Measurements from ENCODE around the gene CDO1. TPM values are rescaled to one million over a fixed set of nuclear protein-coding genes. Genes with fewer than 3 reads are reported as not detected.
A peak's percentile ranks its signal among the peaks of the same experiment; 100 is the strongest.

Gene CDO1
- total and polyA plus RNA-seq, 9 of the 15 experiments (the other 6 are each of a cell fraction or from before 2014, with no cell fraction given), result 0.16 to 0.22 TPM; not detected in 7

- TF ChIP-seq NFXL1 (CRISPR knock-in tag; IDR thresholded peaks at IDR 0.05) (no peak), HNRNPH1 (optimal IDR thresholded peaks at IDR 0.05; ENCODE audit: low read depth, low read length) (no peak), L3MBTL2 (IDR thresholded peaks at IDR 0.05) (peak; percentile 93), ZNF24 (IDR thresholded peaks at IDR 0.05) (0 out of 2 replicates have a peak, but pooled peaks have one; percentile 8), SMAD1 (IDR thresholded peaks at IDR 0.05; ENCODE audit: low read depth, low read length, partially characterized antibody) (no peak), ATF1 (CRISPR knock-in tag; IDR thresholded peaks at IDR 0.05) (no peak), ATF1 (tag; IDR thresholded peaks at IDR 0.05) (peak; percentile 91), ZNF212 (CRISPR knock-in tag; IDR thresholded peaks at IDR 0.05) (no peak), TAF7 (tag; IDR thresholded peaks at IDR 0.05) (peak; percentile 98), ZNF436 (CRISPR knock-in tag; IDR thresholded peaks at IDR 0.05) (no peak), THAP12 (CRISPR knock-in tag; IDR thresholded peaks at IDR 0.05) (peak; percentile 62; the same call in 1 of the 2 replicates), SMARCB1 (IDR thresholded peaks at IDR 0.05; ENCODE audit: insufficient read length, low read depth) (no peak), NFE2 (IDR thresholded peaks at IDR 0.05; ENCODE audit: low read depth) (no peak), SETDB1 (IDR thresholded peaks at IDR 0.05; ENCODE audit: low read length) (no peak), ZFP1 (CRISPR knock-in tag; IDR thresholded peaks at IDR 0.05) (no peak), EP400 (IDR thresholded peaks at IDR 0.05) (peak; percentile 97), SMC3 (conservative IDR thresholded peaks at IDR 0.05; ENCODE audit: insufficient read depth, low read depth, low read length) (no peak), RB1 (IDR thresholded peaks at IDR 0.05; ENCODE audit: low read depth) (0 out of 2 replicates have a peak, but pooled peaks have one; percentile 10), MNT (conservative IDR thresholded peaks at IDR 0.05) (peak; percentile 97 to 98), KDM2B (CRISPR knock-in tag; IDR thresholded peaks at IDR 0.05) (no peak)
- TF ChIP-seq, protein P1, sequence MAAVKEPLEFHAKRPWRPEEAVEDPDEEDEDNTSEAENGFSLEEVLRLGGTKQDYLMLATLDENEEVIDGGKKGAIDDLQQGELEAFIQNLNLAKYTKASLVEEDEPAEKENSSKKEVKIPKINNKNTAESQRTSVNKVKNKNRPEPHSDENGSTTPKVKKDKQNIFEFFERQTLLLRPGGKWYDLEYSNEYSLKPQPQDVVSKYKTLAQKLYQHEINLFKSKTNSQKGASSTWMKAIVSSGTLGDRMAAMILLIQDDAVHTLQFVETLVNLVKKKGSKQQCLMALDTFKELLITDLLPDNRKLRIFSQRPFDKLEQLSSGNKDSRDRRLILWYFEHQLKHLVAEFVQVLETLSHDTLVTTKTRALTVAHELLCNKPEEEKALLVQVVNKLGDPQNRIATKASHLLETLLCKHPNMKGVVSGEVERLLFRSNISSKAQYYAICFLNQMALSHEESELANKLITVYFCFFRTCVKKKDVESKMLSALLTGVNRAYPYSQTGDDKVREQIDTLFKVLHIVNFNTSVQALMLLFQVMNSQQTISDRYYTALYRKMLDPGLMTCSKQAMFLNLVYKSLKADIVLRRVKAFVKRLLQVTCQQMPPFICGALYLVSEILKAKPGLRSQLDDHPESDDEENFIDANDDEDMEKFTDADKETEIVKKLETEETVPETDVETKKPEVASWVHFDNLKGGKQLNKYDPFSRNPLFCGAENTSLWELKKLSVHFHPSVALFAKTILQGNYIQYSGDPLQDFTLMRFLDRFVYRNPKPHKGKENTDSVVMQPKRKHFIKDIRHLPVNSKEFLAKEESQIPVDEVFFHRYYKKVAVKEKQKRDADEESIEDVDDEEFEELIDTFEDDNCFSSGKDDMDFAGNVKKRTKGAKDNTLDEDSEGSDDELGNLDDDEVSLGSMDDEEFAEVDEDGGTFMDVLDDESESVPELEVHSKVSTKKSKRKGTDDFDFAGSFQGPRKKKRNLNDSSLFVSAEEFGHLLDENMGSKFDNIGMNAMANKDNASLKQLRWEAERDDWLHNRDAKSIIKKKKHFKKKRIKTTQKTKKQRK (IDR thresholded peaks at IDR 0.05; ENCODE audit: borderline replicate concordance, low read depth, low read length), result no peak
Observed at GRCh38 chr5:115841382-115842088, 25.1 kb upstream of the CDO1 start, which contains the start of the genes AP3S1 and ATG12 (continued).
